GM10266 (cell line): ENCODE results near the gene PCK2.

Experiments
- DNase-seq: peaks from one replicate; pipeline ENCODE4 v3.0.0; 2012; ENCODE audit errors: extremely low spot score
- CTCF ChIP-seq: IDR thresholded peaks from 2 replicates; pipeline ENCODE4 v1.5.1; 2012; ENCODE audit warnings: mild to moderate bottlenecking, low read depth; ENCODE audit not compliant: control insufficient read depth, insufficient read depth; ENCODE audit errors: missing control alignments

Gene PCK2

DNA sequence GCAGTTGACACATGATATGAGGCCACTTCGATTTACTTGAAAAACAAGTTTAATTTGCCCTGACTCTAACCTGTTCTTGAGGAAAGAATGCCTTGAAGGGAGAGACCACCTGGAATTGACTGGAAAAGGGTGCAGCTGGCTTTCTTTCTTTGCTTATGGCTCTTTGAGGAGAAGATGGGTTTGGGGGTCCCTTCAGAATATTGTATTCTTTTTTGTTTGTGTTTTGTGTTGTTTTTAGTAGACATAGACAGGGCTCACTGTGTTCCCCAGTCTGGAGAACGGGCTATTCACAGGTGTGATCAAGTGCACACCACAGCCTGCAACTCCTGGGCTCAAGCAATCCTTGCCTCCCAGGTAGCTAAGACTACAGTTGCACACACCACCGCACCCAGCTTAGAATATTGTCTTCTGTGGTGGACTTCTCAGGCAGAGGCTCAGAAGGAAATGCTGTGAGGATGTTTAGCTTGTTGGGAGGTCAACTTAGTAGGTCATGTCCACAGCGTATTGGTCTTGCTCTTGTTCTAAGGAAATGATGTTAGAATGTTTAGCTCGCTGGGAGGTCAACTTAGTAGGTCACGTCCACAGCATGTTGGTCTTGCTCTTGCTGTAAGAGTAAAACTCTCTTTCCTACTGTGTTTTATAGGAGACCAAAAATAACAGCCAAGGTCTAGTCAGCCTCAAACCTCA is 22.2 kb downstream of the PCK2 start:
- TF ChIP-seq CTCF = no peak
- DNase-seq = no peak

DNA sequence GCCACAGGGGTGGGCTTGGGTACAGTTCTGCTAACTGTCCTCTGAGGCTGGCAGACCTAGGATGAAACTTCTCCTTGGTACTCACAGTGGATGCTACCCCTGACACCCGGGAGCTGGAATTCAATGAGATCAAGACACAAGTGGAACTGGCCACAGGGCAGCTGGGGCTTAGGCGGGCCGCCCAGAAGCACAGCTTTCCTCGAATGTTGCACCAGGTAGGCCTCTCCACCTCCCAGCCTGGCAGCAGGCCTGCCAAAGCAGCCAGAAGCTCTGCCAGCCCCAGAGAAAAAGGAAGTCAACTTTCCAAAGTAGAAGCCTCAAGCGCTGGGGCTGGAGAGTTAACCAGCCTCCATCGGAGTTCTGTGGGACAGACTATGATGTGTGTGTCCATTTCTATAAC is 23.1 kb downstream of the PCK2 start:
- DNase-seq = no peak
- no peak for TF ChIP-seq CTCF

GRCh38 chr14:24119691-24120090 is 25.6 kb downstream of the PCK2 start:
- DNase-seq = no peak
- TF ChIP-seq CTCF = no peak

DNA sequence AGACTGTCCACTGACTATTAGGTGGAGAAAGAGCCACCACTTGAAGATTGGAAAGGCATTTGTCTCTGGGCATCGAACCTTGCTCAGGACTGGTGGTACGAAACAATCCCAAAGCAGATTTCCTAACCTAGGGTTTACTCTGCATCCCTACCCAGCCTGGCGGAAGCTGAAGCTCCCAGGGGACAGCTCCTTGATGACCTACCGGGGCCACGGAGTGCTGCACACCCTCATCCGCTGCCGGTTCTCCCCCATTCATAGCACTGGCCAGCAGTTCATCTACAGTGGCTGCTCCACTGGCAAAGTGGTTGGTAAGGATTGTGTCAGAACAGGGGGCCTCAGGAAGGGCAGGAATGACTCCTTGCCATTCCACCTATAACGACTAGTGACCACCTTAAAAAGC is 27.1 kb downstream of the PCK2 start:
- no peak for TF ChIP-seq CTCF
- no peak for DNase-seq

- TF ChIP-seq CTCF = no peak
- no peak for DNase-seq
Measured at GRCh38 chr14:24122416-24122815, 28.3 kb downstream of the PCK2 start.

DNA sequence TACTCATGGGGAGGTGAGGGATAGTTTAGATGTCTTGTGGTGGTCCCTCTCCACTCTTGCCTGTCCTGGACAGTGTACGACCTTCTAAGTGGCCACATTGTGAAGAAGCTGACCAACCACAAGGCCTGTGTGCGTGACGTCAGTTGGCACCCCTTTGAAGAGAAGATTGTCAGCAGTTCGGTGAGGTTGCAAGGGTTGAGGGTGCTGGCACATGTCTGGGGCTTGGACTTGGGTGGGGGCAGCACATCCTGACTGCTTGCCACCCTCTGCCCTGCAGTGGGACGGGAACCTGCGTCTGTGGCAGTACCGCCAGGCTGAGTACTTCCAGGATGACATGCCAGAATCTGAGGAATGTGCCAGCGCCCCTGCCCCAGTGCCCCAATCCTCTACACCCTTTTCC is 28.8 kb downstream of the PCK2 start:
- no peak for DNase-seq
- TF ChIP-seq CTCF = no peak

- DNase-seq = peak; percentile 40
- no peak for TF ChIP-seq CTCF
Measured at GRCh38 chr14:24123424-24124417, 29.6 kb downstream of the PCK2 start.
